Muscle of leg (tissue), 11 donors: ENCODE data around the gene SYF2. TPM values are rescaled to one million over a fixed set of nuclear protein-coding genes. Genes with fewer than 3 reads are reported as not detected.
"Not testable (repeated sequence)": the region's sequence is repeated elsewhere in the genome, so short reads cannot be mapped to it uniquely, and the experiment has no call there.

Experiments
- DNase-seq: peaks from one replicate; pipeline ENCODE4 v3.0.0; 2013
- H3K27ac ChIP-seq: one replicate; pipeline ENCODE4 v1.5.1; 2013; ENCODE audit warnings: mild to moderate bottlenecking, low read length, control low read depth
- H3K27me3 ChIP-seq: one replicate; pipeline ENCODE4 v1.6.1; 2013; ENCODE audit warnings: low read length; ENCODE audit not compliant: control insufficient read depth, insufficient read depth
- H3K36me3 ChIP-seq: one replicate; pipeline ENCODE4 v1.6.1; 2013; ENCODE audit warnings: low read length; ENCODE audit not compliant: control insufficient read depth, insufficient read depth
- H3K4me1 ChIP-seq: one replicate; pipeline ENCODE4 v1.6.1; 2013; ENCODE audit warnings: low read length; ENCODE audit not compliant: control insufficient read depth, insufficient read depth
- H3K4me3 ChIP-seq: one replicate; pipeline ENCODE4 v1.5.1; 2013; ENCODE audit warnings: low read length, control low read depth
- H3K9me3 ChIP-seq: replicated peaks from 2 replicates; pipeline ENCODE4 v1.6.1; 2013; ENCODE audit warnings: low read depth, low read length; ENCODE audit not compliant: control insufficient read depth
- WGBS: methylation state at CpG from one replicate; pipeline ENCODE4 v1.1.5; 2013; ENCODE audit warnings: missing lambda C conversion rate; ENCODE audit not compliant: insufficient coverage; 5-methylcytosine and 5-hydroxymethylcytosine counted together
- polyA plus RNA-seq, 8 donors: library from polyadenylated mRNA; unstranded; fragments of 120-200 nt; gene quantifications; one replicate each; pipeline versions ENCODE4 v1.2.1 to v1.2.3, GENCODE V29; 2013; ENCODE audit warnings: inconsistent platforms in 1 of 8, low replicate concordance in 1 of 8; ENCODE audit not compliant: insufficient read length in 8 of 8, insufficient read depth in 1 of 8
- total RNA-seq: library from RNA; stranded (reverse); fragments of 120-200 nt; gene quantifications from one replicate; pipeline ENCODE4 v1.2.4, GENCODE V29; 2013

SYF2 gene
- total and polyA plus RNA-seq, 9 donors: 52.6 to 65.6 (median 58.3) TPM

GRCh38 chr1:25247024-25247828, 14.9 kb upstream of the SYF2 start, which contains the start of gene RSRP1:
Gene RSRP1 (minus strand): TSS chr1:25247454. CDS start chr1:25246963, 491 bp downstream.
- DNase-seq: peak; percentile 99
- under 1% methylated on average over 68 of the region's 79 CpGs for WGBS
- H3K27me3 ChIP-seq: no peaks in the 10 kb centered on the region
- H3K27ac ChIP-seq: peak within 1 kb of the TSS; percentile 100
- peak within 1 kb of the TSS; percentile 100 for H3K4me3 ChIP-seq
- H3K36me3 ChIP-seq: peaks cover 24% of the 10 kb centered on the region
- no peaks in the 10 kb centered on the region for H3K9me3 ChIP-seq
- H3K4me1 ChIP-seq: peaks cover 5% of the 10 kb centered on the region

- H3K4me3 ChIP-seq: peak overlapping the region; percentile 100
- no peaks in the 10 kb centered on the region for H3K27me3 ChIP-seq
- under 1% methylated on average over 53 of the region's 53 CpGs for WGBS
- peaks cover 5% of the 10 kb centered on the region for H3K4me1 ChIP-seq
- peak overlapping the region; percentile 100 for H3K27ac ChIP-seq
- no peak for DNase-seq
- H3K9me3 ChIP-seq: no peaks in the 10 kb centered on the region
- peaks cover 24% of the 10 kb centered on the region for H3K36me3 ChIP-seq
These were observed 14.3 kb upstream of the SYF2 start for GRCh38 chr1:25246600-25247023.

- Histone ChIP-seq H3K27ac (peak overlapping the region; percentile 100), H3K27me3 (no peaks in the 10 kb centered on the region), H3K36me3 (peaks cover 24% of the 10 kb centered on the region), H3K9me3 (no peaks in the 10 kb centered on the region), H3K4me1 (peaks cover 6% of the 10 kb centered on the region), H3K4me3 (peak overlapping the region; percentile 100)
- WGBS: 2% methylated on average over 18 of the region's 30 CpGs
- no peak for DNase-seq
These were observed 13.7 kb upstream of the SYF2 start for GRCh38 chr1:25245809-25246599.

GRCh38 chr1:25245393-25245792, 13.1 kb upstream of the SYF2 start:
- Histone ChIP-seq H3K27ac (no peak overlapping the region), H3K9me3 (no peaks in the 10 kb centered on the region), H3K4me1 (peaks cover 12% of the 10 kb centered on the region), H3K4me3 (no peak overlapping the region), H3K36me3 (peaks cover 26% of the 10 kb centered on the region), H3K27me3 (no peaks in the 10 kb centered on the region)
- WGBS: no CpG with 5 or more reads among the region's 5 CpGs
- no peak for DNase-seq

GRCh38 chr1:25243907-25244306, 11.6 kb upstream of the SYF2 start:
- H3K36me3 ChIP-seq: peaks cover 26% of the 10 kb centered on the region
- 21% methylated on average over 3 of the region's 6 CpGs for WGBS
- H3K4me1 ChIP-seq: peaks cover 18% of the 10 kb centered on the region
- H3K4me3 ChIP-seq: no peak overlapping the region
- no peaks in the 10 kb centered on the region for H3K27me3 ChIP-seq
- DNase-seq: no peak
- H3K27ac ChIP-seq: no peak overlapping the region
- H3K9me3 ChIP-seq: no peaks in the 10 kb centered on the region

- peaks cover 13% of the 10 kb centered on the region for H3K4me1 ChIP-seq
These were observed 7.6 kb upstream of the SYF2 start for GRCh38 chr1:25239681-25240541.

GRCh38 chr1:25238046-25238445, 5.7 kb upstream of the SYF2 start:
- H3K36me3 ChIP-seq: peaks cover 10% of the 10 kb centered on the region
- H3K27ac ChIP-seq: no peak overlapping the region
- no peak overlapping the region for H3K4me3 ChIP-seq
- WGBS: 95% methylated on average over 3 of the region's 11 CpGs
- H3K27me3 ChIP-seq: no peaks in the 10 kb centered on the region
- H3K9me3 ChIP-seq: no peaks in the 10 kb centered on the region
- no peak for DNase-seq
- peaks cover 19% of the 10 kb centered on the region for H3K4me1 ChIP-seq

More at GRCh38 chr1:25239681-25240541, 7.6 kb upstream of the SYF2 start:
- peak overlapping the region; percentile 99 for H3K27ac ChIP-seq
- H3K36me3 ChIP-seq: peaks cover 21% of the 10 kb centered on the region
- no peaks in the 10 kb centered on the region for H3K27me3 ChIP-seq
- DNase-seq: peak; percentile 98
- H3K4me3 ChIP-seq: peak overlapping the region; percentile 70
- no peaks in the 10 kb centered on the region for H3K9me3 ChIP-seq
- 0% methylated on average over 30 of the region's 41 CpGs for WGBS

- 100% methylated on average over 2 of the region's 7 CpGs for whole genome bisulfite sequencing
- DNase-seq, H3K4me3 ChIP-seq, H3K27me3 ChIP-seq, H3K9me3 ChIP-seq, H3K36me3 ChIP-seq, H3K27ac ChIP-seq: not testable (repeated sequence)
- peaks cover 25% of the 10 kb centered on the region for H3K4me1 ChIP-seq
These were observed 4.0 kb upstream of the SYF2 start for GRCh38 chr1:25236261-25236660.

- not testable (repeated sequence) for H3K9me3 ChIP-seq, DNase-seq, H3K36me3 ChIP-seq, H3K27ac ChIP-seq, H3K27me3 ChIP-seq, H3K4me3 ChIP-seq
- 93% methylated on average over 3 of the region's 10 CpGs for WGBS
- peaks cover 19% of the 10 kb centered on the region for H3K4me1 ChIP-seq
These were observed 3.1 kb upstream of the SYF2 start for GRCh38 chr1:25235411-25235810.
